ENCODE data around the gene UBE2D1.

DNA sequence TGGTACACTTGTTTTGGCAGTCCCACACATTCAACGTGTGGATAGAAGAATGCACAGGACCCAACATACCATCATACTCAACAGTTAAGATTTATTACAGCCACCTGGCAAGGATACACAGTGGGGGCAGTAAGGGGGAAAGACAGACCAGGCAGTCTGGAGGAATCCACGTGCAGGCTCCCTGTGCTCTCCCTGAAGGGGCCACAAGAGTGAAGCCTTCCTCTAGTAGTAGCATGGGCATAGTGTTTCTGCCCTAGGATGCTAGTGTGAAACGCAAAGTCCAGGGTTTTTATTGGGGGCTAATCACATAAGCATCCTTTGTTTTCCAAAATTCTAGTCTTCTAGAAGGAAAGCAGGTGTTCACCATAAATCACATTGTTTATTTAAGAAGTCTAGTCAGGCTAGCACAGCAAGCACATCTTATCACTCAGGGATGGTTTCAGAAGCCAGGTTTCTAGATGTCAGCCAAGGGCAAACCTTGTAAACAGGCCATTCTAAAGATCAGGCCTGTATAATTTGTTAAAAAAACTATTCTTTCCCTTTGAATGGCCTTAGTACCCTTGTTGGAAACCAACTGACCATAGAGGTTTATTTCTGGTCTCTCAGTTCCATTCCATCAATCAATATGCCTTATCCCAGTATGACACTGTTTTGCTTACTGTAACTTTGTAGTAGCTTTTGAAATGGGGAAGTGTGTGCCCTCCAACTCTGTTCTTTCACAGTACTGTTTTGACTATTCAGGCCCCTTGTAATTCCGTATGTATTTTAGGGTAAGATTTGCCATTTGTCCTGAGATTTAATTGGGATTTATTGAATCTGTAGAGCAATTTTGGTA lies 38.0 kb downstream of the UBE2D1 start:
- TF ChIP-seq GATA3 (IDR thresholded peaks at IDR 0.05; ENCODE audit: low read depth, low read length) (no peak), GATA2 (IDR thresholded peaks at IDR 0.05; ENCODE audit: low read depth, low read length) (no peak)
